Stimulated activated CD4-positive, alpha-beta T cell treated with anti-CD3 and anti-CD28 coated beads, TNF-alpha, amount 100 ng/mL, for 48 hours (primary cell): ENCODE data around the gene VWA5B2.

ENCODE experiments used
- DNase-seq, 3 donors: peaks; one replicate each; pipeline ENCODE4 v3.0.0-alpha.2; 2020; ENCODE audit warnings: low read depth in 3 of 3

The VWA5B2 gene

DNA sequence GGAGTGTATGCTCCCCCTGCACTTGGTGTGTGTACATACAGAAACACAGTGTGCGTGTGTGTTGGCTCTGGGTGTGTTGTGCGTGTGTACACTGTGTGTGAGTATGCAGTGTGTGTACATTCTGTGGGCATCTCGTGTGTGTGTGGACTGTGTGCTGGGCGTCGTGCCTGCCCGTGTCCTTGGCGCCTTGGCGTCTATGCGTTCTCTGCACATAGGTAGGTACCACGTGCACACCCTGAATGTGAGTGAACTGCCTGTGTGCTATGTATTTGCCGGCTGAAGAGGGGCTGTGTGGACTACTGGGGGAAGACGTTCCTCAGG lies 46.0 kb downstream of the VWA5B2 start:
- no peak for DNase-seq

DNA sequence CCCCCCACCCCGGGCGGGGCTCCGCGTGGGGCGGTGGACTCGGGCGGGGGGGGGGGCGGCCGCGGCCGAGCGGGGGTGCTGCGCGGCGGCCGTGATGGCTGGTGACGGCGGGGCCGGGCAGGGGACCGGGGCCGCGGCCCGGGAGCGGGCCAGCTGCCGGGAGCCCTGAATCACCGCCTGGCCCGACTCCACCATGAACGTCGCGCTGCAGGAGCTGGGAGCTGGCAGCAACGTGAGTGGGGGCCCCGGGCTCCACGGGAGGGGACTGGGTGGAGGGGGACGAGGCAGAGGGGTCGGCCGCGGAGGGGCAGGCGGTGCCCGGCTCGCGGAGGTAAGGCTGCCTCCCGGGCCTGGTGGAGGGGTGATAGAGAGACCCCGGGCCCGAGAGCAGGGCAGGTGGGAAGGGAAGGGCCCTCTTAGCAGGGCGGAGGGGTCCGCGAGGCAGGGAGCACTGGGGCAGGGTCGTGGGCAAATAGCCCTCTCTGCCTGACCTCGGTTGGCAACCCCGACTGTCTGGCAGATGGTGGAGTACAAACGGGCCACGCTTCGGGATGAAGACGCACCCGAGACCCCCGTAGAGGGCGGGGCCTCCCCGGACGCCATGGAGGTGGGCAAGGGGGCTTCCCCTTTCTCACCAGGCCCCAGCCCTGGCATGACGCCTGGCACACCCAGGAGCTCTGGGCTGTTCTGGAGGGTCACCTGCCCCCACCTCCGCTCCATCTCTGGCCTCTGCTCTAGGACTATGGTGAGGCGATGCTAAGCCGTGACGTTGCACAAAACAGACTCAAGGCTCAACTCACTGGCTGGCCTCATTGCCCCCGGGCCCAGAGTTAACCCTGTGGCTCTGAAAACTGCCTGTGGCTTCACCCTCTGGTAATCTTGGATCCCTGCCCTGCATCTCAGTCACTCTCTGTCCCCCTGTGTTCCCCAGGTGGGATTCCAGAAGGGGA lies 46.9 kb downstream of the VWA5B2 start, which contains the start of gene ECE2:
ECE2 (plus strand) TSS at position 62 of the 950 bp plus-strand sequence; CDS start at position 194, 132 bp downstream.
- DNase-seq, result no peak

DNA sequence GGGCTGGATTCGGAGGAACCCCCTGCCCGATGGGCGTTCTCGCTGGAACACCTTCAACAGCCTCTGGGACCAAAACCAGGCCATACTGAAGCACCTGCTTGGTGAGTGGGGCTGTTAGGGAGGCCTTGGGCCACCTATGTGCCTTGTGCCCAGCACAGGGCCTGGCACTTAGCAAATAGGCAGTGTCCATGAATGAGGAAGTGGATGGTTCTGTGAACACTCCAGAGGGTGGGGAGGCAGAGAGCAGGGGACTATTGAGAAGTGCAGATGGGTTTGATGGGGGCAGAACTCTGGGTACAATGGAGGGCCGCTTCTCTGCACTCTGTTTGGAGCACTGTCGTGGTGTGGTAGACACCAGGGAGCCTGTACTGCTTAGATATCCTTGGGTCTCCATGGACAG lies 48.0 kb downstream of the VWA5B2 start:
- DNase-seq, result no peak

DNA sequence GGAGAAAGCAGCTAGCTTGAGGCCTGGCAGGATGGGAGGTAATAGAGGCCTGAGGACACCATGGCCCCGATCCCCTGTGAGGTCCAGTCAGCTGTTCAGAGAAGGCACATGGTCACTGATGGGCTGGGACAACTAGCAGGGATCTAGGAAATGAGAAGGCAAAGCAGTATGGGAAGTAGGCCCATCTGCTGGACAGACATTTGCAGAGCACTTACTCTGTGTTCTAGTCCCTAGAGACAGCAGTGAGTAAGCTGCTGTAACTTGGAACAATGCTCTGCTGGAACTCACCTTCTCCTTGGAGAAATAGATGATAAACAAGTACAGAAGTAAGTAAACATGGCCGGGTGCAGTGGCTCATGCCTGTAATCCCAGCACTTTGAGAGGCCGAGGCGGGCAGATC lies 53.6 kb downstream of the VWA5B2 start:
- no peak for DNase-seq

DNA sequence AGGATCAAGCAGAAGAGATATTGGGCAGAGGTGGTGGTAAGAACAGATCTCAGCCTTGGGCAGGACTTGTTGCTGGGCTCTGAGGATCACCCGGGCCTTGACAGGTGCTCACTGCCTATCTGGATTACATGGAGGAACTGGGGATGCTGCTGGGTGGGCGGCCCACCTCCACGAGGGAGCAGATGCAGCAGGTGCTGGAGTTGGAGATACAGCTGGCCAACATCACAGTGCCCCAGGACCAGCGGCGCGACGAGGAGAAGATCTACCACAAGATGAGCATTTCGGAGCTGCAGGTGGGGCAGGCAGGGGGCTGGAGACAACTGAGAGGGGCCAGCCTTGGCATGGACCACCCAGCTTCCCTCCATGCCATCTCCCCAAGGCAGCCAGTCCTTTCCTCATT lies 54.3 kb downstream of the VWA5B2 start:
- no peak for DNase-seq

DNA sequence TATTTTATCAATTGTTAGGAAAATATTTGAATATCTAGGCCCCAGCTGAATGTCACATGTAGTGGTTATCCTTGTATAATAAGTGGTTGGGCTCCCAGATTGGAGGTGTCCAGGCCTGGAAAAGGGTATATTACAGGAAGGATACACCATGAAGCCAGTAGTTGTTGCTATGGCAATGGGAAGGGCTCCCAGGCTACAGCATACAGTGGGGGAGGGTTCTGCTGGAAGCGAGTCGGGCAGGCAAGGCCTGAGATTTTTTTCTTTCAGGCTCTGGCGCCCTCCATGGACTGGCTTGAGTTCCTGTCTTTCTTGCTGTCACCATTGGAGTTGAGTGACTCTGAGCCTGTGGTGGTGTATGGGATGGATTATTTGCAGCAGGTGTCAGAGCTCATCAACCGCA lies 55.3 kb downstream of the VWA5B2 start:
- DNase-seq, result no peak

DNA sequence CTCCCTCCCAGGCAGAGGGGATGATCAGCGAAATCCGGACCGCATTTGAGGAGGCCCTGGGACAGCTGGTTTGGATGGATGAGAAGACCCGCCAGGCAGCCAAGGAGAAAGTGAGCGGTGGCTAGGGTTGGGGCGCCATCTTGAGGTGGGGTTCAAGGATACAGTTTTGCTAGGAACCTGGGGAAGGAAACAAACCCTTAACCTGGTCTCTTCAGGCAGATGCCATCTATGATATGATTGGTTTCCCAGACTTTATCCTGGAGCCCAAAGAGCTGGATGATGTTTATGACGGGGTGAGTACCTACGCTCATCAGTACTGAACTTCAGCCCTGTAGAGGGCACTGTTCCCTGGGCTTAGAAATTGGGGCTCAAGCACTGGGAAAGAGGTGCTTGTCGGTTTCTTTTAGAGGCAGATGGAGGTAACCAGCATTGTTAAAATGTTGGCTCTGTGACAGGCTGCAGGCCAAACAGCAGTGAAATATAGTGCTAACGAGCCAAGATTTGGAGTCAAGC lies 60.1 kb downstream of the VWA5B2 start:
- DNase-seq, result peak; percentile 43 to 64 (median 48)

DNA sequence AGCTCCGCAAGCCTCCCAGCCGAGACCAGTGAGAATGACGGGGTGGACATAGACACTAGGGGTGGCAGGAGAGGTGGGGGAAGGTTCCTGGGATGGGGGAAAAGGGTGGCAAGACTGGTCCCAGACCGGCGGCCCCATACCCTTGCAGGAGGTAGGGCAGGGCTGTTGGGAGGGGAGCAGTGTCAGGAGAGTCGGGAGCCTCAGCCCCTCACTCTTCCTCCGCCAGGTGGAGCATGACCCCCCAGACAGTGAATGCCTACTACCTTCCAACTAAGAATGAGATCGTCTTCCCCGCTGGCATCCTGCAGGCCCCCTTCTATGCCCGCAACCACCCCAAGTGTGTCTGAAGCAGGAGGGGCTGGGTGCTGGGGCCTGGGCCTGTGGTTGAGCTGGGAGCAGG lies 60.9 kb downstream of the VWA5B2 start:
- no peak for DNase-seq

DNA sequence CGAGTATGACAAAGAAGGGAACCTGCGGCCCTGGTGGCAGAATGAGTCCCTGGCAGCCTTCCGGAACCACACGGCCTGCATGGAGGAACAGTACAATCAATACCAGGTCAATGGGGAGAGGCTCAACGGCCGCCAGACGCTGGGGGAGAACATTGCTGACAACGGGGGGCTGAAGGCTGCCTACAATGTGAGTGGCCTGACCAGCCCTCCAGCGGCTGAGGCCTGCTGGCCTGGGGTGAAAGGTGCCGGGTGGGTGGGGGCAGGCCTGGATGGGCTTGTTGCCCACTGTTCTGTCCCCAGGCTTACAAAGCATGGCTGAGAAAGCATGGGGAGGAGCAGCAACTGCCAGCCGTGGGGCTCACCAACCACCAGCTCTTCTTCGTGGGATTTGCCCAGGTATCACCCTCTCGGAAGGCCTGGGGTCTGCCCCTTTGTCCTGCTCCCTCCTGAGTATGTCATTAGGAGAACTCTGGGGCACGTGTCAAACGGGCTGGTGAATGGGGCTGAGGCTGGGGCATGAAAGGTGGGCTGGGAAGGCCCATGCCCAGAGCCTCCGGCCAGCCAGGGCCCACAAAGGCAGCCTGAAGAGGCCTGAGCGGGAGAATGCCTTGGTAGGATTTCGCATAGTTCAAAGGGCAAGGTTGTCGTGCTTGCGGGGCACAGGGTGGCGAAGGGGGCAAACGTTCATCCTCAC lies 61.8 kb downstream of the VWA5B2 start:
- DNase-seq, result no peak
